Measurements from ENCODE around the gene SORBS1.
A peak's percentile ranks its signal among the peaks of the same experiment; 100 is the strongest.

- TF ChIP-seq ZNF264 (CRISPR knock-in tag; IDR thresholded peaks at IDR 0.05) (peak; percentile 95), CTCF (CRISPR knock-in tag; IDR thresholded peaks at IDR 0.05) (peak; percentile 82), GABPA (IDR thresholded peaks at IDR 0.05; ENCODE audit: low read depth, low read length) (no peak), GABPA (CRISPR knock-in tag; IDR thresholded peaks at IDR 0.05; ENCODE audit: low read depth) (peak; percentile 24; the same call in 1 of the 2 replicates)
- TF ChIP-seq, protein P1, sequence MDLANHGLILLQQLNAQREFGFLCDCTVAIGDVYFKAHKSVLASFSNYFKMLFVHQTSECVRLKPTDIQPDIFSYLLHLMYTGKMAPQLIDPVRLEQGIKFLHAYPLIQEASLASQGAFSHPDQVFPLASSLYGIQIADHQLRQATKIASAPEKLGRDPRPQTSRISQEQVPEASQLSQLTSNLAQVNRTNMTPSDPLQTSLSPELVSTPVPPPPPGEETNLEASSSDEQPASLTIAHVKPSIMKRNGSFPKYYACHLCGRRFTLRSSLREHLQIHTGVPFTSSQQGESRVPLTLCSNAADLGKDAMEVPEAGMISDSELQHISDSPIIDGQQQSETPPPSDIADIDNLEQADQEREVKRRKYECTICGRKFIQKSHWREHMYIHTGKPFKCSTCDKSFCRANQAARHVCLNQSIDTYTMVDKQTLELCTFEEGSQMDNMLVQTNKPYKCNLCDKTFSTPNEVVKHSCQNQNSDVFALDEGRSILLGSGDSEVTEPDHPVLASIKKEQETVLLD (CRISPR knock-in tag; IDR thresholded peaks at IDR 0.05; ENCODE audit: low read depth): no peak
- TF ChIP-seq, protein P2, sequence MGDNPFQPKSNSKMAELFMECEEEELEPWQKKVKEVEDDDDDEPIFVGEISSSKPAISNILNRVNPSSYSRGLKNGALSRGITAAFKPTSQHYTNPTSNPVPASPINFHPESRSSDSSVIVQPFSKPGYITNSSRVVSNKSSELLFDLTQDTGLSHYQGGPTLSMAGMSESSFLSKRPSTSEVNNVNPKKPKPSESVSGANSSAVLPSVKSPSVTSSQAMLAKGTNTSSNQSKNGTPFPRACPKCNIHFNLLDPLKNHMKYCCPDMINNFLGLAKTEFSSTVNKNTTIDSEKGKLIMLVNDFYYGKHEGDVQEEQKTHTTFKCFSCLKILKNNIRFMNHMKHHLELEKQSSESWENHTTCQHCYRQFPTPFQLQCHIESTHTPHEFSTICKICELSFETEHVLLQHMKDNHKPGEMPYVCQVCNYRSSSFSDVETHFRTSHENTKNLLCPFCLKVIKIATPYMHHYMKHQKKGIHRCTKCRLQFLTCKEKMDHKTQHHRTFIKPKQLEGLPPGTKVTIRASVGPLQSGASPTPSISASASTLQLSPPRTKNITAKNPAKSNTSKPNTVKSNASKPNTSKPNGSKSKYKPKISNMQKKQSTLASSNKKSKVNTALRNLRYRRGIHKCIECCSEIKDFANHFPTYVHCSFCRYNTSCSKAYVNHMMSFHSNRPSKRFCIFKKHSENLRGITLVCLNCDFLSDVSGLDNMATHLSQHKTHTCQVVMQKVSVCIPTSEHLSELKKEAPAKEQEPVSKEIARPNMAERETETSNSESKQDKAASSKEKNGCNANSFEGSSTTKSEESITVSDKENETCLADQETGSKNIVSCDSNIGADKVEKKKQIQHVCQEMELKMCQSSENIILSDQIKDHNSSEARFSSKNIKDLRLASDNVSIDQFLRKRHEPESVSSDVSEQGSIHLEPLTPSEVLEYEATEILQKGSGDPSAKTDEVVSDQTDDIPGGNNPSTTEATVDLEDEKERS (CRISPR knock-in tag; IDR thresholded peaks at IDR 0.05): no peak
Measured at GRCh38 chr10:95467162-95467599, 94.0 kb downstream of the SORBS1 start.
